Cardiac fibroblast (primary cell): ENCODE results near the gene HLA-E.
"Not testable (repeated sequence)": the region's sequence is repeated elsewhere in the genome, so short reads cannot be mapped to it uniquely, and the experiment has no call there.

ENCODE experiments used
- DNase-seq, 2 donors: peaks; one replicate each; pipeline versions ENCODE4 v3.0.0 to v3.0.0-alpha.2; 2010; ENCODE audit warnings: low read depth in 2 of 2
- H3K4me3 ChIP-seq, 2 donors: replicated peaks in 1 of 2; 1 replicate in 1 of 2; 2 replicates in 1 of 2; pipeline ENCODE4 v1.5.1; 2011; ENCODE audit warnings: low read depth in 2 of 2, low read length in 2 of 2, mild to moderate bottlenecking in 2 of 2, moderate library complexity in 1 of 2
- CTCF ChIP-seq: IDR thresholded peaks from one replicate; pipeline ENCODE4 v1.5.1; 2011; ENCODE audit warnings: low read depth, mild to moderate bottlenecking, low read length, inconsistent platforms

The HLA-E gene

GRCh38 chr6:30491991-30492952 lies 3.0 kb downstream of the HLA-E start:
- no peak for TF ChIP-seq CTCF
- no peak for DNase-seq
- no peak overlapping the region for H3K4me3 ChIP-seq

- peak; percentile 19 for TF ChIP-seq CTCF
- no peak for DNase-seq
- no peak overlapping the region for H3K4me3 ChIP-seq
These were observed 4.4 kb downstream of the HLA-E start for GRCh38 chr6:30493643-30494250.

GRCh38 chr6:30494291-30494861 lies 5.1 kb downstream of the HLA-E start:
- no peak for TF ChIP-seq CTCF
- no peak for DNase-seq
- H3K4me3 ChIP-seq, result no peak overlapping the region

GRCh38 chr6:30495060-30495459 lies 5.8 kb downstream of the HLA-E start:
- DNase-seq, H3K4me3 ChIP-seq: not testable (repeated sequence)

- no peak overlapping the region for H3K4me3 ChIP-seq
- no peak for DNase-seq
- no peak for TF ChIP-seq CTCF
These were observed 6.7 kb downstream of the HLA-E start for GRCh38 chr6:30495993-30496392.

- not testable (repeated sequence) for DNase-seq, H3K4me3 ChIP-seq
These were observed 7.9 kb downstream of the HLA-E start for GRCh38 chr6:30497261-30497599.

- TF ChIP-seq CTCF, result no peak
- H3K4me3 ChIP-seq, result no peak overlapping the region
- no peak for DNase-seq
These were observed 8.4 kb downstream of the HLA-E start for GRCh38 chr6:30497714-30498113.

- DNase-seq, H3K4me3 ChIP-seq: not testable (repeated sequence)
These were observed 9.4 kb downstream of the HLA-E start for GRCh38 chr6:30498705-30499104.
